ENCODE results near the gene S100A13. TPM values are rescaled to one million over a fixed set of nuclear protein-coding genes. Genes with fewer than 3 reads are reported as not detected.
A peak's percentile ranks its signal among the peaks of the same experiment; 100 is the strongest.

Gene S100A13
- total RNA-seq, 6 experiments from 2014 or later: 162 to 225 (median 208) TPM

DNA sequence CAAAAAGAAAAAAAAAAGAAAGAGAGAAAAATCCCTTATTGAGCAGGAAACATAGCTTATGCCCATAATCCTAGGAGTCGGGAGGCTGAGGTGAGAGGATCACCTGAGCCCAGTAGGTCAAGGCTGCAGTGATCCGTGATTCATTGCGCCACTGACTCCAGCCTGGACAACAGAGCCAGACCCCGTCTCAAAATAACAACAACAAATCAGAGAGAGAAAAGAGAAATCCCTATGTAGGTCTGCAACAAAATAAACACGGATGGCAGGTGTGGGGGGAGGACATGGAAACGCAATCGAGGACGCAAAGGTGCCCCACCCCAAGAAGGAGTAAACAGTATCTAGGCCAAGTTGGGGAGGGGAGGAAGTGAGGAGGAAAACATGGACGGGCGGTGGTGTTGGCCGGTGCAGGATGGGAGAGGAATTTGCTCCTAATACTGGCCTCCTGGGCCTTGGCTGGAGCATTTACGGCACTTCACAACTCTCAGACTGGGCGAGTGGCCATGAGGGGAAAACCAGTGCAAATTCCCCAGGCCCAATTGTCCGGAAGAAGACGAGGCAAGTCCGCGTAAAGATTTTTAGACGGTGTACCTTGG is 6.0 kb upstream of the S100A13 start:
- Mint-ChIP-seq H3K9me3 (peaks cover 4% of the 10 kb centered on the region; the same call in 1 of the 2 replicates), H3K27ac (peak overlapping the region; percentile 100; the same call in 1 of the 2 replicates), H3K36me3 (ENCODE audit: low read depth) (peaks cover 44% of the 10 kb centered on the region), H3K4me1 (ENCODE audit: low read depth) (peaks cover 48% of the 10 kb centered on the region), H3K4me3 (peak overlapping the region; percentile 93), H3K27me3 (ENCODE audit: insufficient read depth) (no peaks in the 10 kb centered on the region; the same call in 1 of the 2 replicates)
- no peak for DNase-seq
- TF ChIP-seq, protein P1, sequence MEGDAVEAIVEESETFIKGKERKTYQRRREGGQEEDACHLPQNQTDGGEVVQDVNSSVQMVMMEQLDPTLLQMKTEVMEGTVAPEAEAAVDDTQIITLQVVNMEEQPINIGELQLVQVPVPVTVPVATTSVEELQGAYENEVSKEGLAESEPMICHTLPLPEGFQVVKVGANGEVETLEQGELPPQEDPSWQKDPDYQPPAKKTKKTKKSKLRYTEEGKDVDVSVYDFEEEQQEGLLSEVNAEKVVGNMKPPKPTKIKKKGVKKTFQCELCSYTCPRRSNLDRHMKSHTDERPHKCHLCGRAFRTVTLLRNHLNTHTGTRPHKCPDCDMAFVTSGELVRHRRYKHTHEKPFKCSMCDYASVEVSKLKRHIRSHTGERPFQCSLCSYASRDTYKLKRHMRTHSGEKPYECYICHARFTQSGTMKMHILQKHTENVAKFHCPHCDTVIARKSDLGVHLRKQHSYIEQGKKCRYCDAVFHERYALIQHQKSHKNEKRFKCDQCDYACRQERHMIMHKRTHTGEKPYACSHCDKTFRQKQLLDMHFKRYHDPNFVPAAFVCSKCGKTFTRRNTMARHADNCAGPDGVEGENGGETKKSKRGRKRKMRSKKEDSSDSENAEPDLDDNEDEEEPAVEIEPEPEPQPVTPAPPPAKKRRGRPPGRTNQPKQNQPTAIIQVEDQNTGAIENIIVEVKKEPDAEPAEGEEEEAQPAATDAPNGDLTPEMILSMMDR (IDR thresholded peaks at IDR 0.05): no peak

DNA sequence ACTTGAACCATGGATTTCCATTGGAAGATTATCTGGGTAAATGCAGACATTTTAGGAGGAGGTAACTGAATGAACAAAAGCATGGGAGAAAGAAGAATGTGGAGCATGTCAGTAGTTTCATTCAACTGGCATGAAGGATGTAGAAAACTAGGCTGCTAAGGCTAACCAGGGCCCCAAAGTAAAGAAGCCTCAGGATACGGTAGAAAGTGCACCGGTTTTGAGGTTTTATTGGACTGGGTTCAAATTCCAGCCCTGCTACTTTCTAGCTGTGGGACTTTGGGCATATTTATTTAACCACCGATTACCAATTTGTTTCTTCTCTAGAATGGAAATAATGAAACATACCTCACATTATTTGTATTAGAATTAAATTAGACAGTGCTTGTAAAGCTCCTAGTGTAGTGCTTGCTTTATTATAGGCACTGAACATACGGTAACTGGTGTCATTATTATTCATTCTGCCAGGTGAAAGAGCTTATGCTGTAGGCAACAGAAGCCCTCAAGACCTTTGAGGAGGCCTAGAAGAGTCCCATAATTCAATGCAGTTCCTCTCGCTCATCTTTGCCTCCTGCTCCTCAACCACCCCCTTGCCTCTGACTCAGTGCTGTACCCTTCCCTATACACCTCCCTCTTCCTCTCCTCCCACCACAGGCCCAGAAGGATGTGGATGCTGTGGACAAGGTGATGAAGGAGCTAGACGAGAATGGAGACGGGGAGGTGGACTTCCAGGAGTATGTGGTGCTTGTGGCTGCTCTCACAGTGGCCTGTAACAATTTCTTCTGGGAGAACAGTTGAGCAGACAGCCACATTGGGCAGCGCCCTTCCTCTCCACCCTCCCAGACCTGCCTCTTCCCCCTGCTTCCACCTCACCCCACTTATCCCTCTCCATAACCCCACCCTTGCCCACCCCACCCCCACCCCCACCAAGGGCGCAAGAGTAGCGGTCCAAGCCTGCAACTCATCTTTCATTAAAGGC is 4.0 kb upstream of the S100A13 start:
- Mint-ChIP-seq H3K9me3 (peaks cover 4% of the 10 kb centered on the region; the same call in 1 of the 2 replicates), H3K4me1 (ENCODE audit: low read depth) (peaks cover 52% of the 10 kb centered on the region), H3K27ac (peak overlapping the region; percentile 39), H3K36me3 (ENCODE audit: low read depth) (peaks cover 30% of the 10 kb centered on the region), H3K27me3 (ENCODE audit: insufficient read depth) (peaks cover 6% of the 10 kb centered on the region), H3K4me3 (peak overlapping the region; percentile 28; the same call in 1 of the 2 replicates)
- DNase-seq: peak; percentile 38
- TF ChIP-seq, protein P1 (IDR thresholded peaks at IDR 0.05): no peak

DNA sequence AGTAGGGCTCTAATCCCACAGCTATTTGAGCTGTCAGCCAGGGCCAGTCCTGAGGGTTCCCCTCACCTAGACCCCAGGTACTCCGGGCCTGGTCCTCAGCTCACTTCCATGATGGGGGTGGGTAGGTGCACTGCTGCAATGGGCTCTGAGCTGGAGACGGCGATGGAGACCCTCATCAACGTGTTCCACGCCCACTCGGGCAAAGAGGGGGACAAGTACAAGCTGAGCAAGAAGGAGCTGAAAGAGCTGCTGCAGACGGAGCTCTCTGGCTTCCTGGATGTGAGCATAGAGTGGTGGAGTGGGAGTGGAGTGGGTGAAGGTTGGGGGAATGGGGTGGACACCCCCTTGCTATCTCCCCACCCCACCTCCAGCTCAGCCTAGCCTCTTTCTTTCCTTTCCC is 3.1 kb upstream of the S100A13 start:
- Mint-ChIP-seq H3K9me3 (peaks cover 4% of the 10 kb centered on the region; the same call in 1 of the 2 replicates), H3K36me3 (ENCODE audit: low read depth) (peaks cover 35% of the 10 kb centered on the region), H3K4me1 (ENCODE audit: low read depth) (peaks cover 61% of the 10 kb centered on the region), H3K27ac (peak overlapping the region; percentile 61; the same call in 1 of the 2 replicates), H3K4me3 (no peak overlapping the region), H3K27me3 (ENCODE audit: insufficient read depth) (peaks cover 6% of the 10 kb centered on the region)
- TF ChIP-seq, protein P1 (IDR thresholded peaks at IDR 0.05): no peak
- DNase-seq: no peak

DNA sequence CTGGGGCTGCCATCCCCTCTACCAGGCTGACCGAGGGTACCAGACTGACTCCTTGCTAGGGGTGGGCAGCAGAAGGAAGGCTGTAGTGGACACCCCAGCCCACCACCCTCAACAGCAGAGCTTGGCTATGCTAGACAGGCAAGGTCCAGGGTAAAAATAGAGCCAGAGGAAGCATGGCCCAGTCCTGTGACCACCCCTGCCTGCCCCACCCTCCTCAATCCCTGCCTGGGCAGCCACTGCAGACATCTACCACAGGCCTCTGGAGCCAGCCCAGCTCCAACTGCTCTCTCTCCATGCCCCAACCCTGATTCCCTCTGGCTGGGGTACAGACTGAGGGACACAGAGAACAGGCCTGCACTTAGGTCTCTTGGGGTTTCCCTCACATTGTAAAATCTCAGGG is 2.7 kb upstream of the S100A13 start:
- Mint-ChIP-seq H3K4me3 (no peak overlapping the region), H3K4me1 (ENCODE audit: low read depth) (peaks cover 66% of the 10 kb centered on the region), H3K36me3 (ENCODE audit: low read depth) (peaks cover 39% of the 10 kb centered on the region), H3K9me3 (peaks cover 4% of the 10 kb centered on the region; the same call in 1 of the 2 replicates), H3K27me3 (ENCODE audit: insufficient read depth) (peaks cover 6% of the 10 kb centered on the region), H3K27ac (peak overlapping the region; percentile 61; the same call in 1 of the 2 replicates)
- DNase-seq: no peak
- TF ChIP-seq, protein P1 (IDR thresholded peaks at IDR 0.05): no peak

DNA sequence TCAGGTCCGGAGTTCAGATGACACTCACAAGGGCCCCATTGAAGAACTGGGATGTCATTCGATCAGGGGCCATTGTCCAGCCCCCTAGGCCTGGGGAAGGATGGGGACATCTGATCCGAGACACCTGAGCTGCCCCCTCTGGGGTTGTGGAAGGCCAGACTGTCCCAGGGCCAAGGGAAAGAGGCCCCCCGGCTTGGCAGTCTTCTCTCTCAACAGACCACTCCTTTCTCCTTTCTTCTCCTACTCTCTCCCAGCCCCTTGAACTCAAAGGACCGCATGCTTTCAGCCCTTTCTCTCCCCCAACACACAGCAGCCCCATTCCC is 2.0 kb upstream of the S100A13 start:
- H3K27me3 Mint-ChIP-seq (ENCODE audit: insufficient read depth): peaks cover 6% of the 10 kb centered on the region

More for the DNA sequence above, 2.0 kb upstream of the S100A13 start:
- H3K4me1 Mint-ChIP-seq (ENCODE audit: low read depth): peaks cover 72% of the 10 kb centered on the region
- peaks cover 4% of the 10 kb centered on the region; the same call in 1 of the 2 replicates for H3K9me3 Mint-ChIP-seq
- no peak overlapping the region for H3K27ac Mint-ChIP-seq
- no peak for DNase-seq
- TF ChIP-seq, protein P1 (IDR thresholded peaks at IDR 0.05): no peak
- H3K36me3 Mint-ChIP-seq (ENCODE audit: low read depth): peaks cover 40% of the 10 kb centered on the region
- no peak overlapping the region for H3K4me3 Mint-ChIP-seq
